Nephron progenitor cell (in vitro differentiated cells): ENCODE measurements around the gene MCEMP1.

ENCODE experiments used
- DNase-seq: peaks from one replicate; pipeline ENCODE4 v3.0.0; 2021
- H3K27ac Mint-ChIP-seq: 2 replicates; pipeline ENCODE4 v1.8.0; 2021; ENCODE audit warnings: mild to moderate bottlenecking, moderate library complexity, mixed read lengths
- H3K27me3 Mint-ChIP-seq: 2 replicates; pipeline ENCODE4 v1.8.0; 2021; ENCODE audit warnings: mild to moderate bottlenecking, low read depth, mixed read lengths; ENCODE audit not compliant: poor library complexity
- H3K36me3 Mint-ChIP-seq: 2 replicates; pipeline ENCODE4 v1.8.0; 2021; ENCODE audit warnings: low read depth, mixed read lengths
- H3K4me1 Mint-ChIP-seq: 2 replicates; pipeline ENCODE4 v1.8.0; 2021; ENCODE audit warnings: mixed read lengths
- H3K4me3 Mint-ChIP-seq: 2 replicates; pipeline ENCODE4 v1.8.0; 2021; ENCODE audit warnings: mild to moderate bottlenecking, moderate library complexity, mixed read lengths
- H3K9me3 Mint-ChIP-seq: 2 replicates; pipeline ENCODE4 v1.8.0; 2021; ENCODE audit warnings: mild to moderate bottlenecking, moderate library complexity, mixed read lengths
- TF ChIP-seq, protein P1 (sequence below): fragments of 200-600 bp; sonication (generic); IDR thresholded peaks from 2 replicates; pipeline ENCODE4 v1.5.0; 2021; ENCODE audit warnings: antibody characterized with exemption

The MCEMP1 gene, protein sequence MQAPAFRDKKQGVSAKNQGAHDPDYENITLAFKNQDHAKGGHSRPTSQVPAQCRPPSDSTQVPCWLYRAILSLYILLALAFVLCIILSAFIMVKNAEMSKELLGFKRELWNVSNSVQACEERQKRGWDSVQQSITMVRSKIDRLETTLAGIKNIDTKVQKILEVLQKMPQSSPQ

DNA sequence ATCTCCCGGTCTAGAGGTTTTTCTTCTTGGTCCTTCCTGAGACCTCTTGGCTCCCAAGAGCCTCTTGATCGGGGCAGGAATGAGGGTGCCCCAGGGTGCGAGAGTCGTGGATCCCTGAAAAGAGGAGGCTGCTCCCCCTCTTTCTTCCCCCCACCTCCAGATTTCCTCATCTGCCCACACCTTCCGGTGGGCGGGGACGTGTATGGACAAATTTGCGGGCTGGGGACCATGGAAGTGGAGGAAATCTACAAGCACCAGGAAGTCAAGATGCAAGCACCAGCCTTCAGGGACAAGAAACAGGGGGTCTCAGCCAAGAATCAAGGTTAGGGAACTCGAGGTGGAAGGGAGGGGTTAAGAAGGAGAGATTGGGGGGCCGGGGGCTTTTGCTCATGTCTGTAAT lies at the start of gene MCEMP1:
Gene MCEMP1, plus strand, starts transcription at position 237 of the 400 bp plus-strand sequence. Its CDS starts 31 bp downstream, at position 268.
- no peak for DNase-seq
- TF ChIP-seq, protein P1, sequence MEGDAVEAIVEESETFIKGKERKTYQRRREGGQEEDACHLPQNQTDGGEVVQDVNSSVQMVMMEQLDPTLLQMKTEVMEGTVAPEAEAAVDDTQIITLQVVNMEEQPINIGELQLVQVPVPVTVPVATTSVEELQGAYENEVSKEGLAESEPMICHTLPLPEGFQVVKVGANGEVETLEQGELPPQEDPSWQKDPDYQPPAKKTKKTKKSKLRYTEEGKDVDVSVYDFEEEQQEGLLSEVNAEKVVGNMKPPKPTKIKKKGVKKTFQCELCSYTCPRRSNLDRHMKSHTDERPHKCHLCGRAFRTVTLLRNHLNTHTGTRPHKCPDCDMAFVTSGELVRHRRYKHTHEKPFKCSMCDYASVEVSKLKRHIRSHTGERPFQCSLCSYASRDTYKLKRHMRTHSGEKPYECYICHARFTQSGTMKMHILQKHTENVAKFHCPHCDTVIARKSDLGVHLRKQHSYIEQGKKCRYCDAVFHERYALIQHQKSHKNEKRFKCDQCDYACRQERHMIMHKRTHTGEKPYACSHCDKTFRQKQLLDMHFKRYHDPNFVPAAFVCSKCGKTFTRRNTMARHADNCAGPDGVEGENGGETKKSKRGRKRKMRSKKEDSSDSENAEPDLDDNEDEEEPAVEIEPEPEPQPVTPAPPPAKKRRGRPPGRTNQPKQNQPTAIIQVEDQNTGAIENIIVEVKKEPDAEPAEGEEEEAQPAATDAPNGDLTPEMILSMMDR: no peak
- H3K27me3 Mint-ChIP-seq: peaks cover 72% of the 10 kb centered on the region
- no peaks in the 10 kb centered on the region for H3K36me3 Mint-ChIP-seq
- peaks cover 30% of the 10 kb centered on the region for H3K4me1 Mint-ChIP-seq
- H3K27ac Mint-ChIP-seq: no peak within 1 kb of the TSS
- H3K4me3 Mint-ChIP-seq: no peak within 1 kb of the TSS
- peaks cover 15% of the 10 kb centered on the region for H3K9me3 Mint-ChIP-seq

DNA sequence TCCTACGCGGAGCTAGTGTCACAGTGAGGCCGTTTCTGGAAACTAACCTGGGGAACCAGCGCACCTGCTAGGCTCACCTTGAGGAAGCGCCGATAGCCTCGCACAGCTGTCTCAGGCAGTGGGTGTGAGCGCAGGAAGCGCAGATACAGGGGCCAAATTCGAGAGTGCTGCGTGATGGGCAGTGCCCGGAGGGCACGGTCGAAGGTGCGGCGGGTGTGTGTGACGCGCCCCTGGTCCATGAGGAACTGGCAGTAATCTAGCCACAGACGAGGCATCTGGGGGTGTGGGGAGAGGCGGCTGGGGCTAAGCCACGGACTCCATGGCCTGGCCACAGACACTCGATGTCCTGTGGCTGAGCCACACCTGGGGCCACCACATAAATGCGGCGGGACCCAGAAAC lies 49.7 kb upstream of the MCEMP1 start:
- no peak for DNase-seq
- peaks cover 12% of the 10 kb centered on the region for H3K36me3 Mint-ChIP-seq
- H3K9me3 Mint-ChIP-seq: no peaks in the 10 kb centered on the region
- TF ChIP-seq, protein P1: no peak
- H3K4me1 Mint-ChIP-seq: peaks cover 35% of the 10 kb centered on the region
- H3K27ac Mint-ChIP-seq: no peak overlapping the region
- H3K4me3 Mint-ChIP-seq: peak overlapping the region; percentile 99
- H3K27me3 Mint-ChIP-seq: no peaks in the 10 kb centered on the region

DNA sequence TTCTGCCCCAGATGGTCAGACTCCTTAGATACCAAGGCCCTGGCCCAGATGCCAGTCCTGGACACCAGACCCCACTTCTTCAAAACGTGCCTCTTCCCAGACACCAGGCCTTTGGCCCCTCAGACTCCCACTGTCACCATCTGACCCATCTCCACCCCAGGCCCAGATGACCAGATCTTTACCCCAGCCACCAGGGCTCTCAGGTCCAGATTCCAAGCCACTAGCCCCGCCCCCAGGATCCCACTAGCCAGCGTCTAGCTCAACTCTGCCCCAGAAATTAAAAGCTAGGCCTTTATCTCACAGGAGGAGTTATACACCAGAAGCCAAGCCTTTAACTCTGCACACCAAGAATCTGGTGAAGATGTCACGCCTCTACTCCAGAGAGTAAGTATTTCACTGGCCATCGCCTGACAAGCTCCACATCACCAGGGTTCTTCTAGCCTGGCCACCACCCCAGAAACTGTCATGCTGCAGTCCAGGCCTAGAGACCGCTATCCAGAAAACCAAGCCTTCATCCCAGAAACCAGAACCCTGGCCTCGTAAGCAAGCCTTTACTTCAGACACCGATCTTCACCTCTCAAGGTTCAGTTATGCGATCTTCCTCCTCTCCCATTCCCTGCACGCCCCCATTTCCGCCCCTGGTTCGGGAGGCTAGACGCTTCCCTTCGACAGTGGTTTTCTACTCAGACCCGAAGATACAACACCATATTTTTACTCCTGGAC lies 48.1 kb upstream of the MCEMP1 start:
- TF ChIP-seq, protein P1: no peak
- H3K9me3 Mint-ChIP-seq: no peaks in the 10 kb centered on the region
- peak; percentile 46 for DNase-seq
- H3K36me3 Mint-ChIP-seq: peaks cover 6% of the 10 kb centered on the region
- H3K4me3 Mint-ChIP-seq: peak overlapping the region; percentile 99
- H3K27ac Mint-ChIP-seq: peak overlapping the region; percentile 99
- H3K27me3 Mint-ChIP-seq: no peaks in the 10 kb centered on the region
- H3K4me1 Mint-ChIP-seq: peaks cover 35% of the 10 kb centered on the region

DNA sequence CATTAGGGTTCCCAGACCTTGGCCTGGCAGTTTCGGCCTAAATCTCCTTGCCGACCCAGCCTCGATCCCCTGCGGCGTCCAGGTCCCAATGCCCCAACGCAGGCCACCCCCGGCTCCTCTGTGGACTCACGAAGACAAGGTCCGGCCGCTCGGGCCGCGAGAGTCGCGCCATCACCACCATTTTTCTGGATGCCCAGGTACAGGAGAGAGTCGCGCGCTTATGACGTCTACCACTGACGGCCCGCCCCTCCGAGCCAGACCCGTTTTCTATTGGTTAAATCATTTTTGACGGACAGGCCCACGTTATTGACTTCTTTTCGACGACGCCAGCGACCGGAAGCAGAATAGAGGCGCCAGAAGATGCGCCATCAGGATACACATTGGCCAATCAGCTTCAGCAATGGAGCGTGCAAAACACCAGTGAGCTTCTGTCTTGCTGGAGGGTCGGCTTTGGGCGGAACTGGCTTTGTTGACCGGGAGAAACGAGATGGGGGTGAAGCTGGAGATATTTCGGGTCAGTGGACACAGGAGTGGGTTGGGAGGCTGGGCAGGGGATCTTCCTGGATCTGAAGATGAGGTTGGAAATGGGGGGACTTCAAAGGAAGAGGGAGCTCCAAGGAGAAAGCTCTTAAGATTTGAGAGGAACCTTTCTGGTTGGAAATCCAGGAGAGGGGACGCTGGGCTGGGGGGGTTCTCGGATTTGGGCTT lies 47.4 kb upstream of the MCEMP1 start, which contains the start of the genes PET100 and XAB2:
Gene PET100, plus strand, starts transcription at position 447 of the 708 bp plus-strand sequence. Its CDS starts 41 bp downstream, at position 488.
Gene XAB2, minus strand, starts transcription at position 199 of the 708 bp plus-strand sequence. Its CDS starts 18 bp downstream, at position 181.
- TF ChIP-seq, protein P1: no peak
- peak within 1 kb of the TSS; percentile 99 for H3K4me3 Mint-ChIP-seq
- peak; percentile 89 for DNase-seq
- H3K36me3 Mint-ChIP-seq: peaks cover 6% of the 10 kb centered on the region
- H3K4me1 Mint-ChIP-seq: peaks cover 35% of the 10 kb centered on the region
- H3K27me3 Mint-ChIP-seq: no peaks in the 10 kb centered on the region
- no peaks in the 10 kb centered on the region for H3K9me3 Mint-ChIP-seq
- peak within 1 kb of the TSS; percentile 99 for H3K27ac Mint-ChIP-seq

DNA sequence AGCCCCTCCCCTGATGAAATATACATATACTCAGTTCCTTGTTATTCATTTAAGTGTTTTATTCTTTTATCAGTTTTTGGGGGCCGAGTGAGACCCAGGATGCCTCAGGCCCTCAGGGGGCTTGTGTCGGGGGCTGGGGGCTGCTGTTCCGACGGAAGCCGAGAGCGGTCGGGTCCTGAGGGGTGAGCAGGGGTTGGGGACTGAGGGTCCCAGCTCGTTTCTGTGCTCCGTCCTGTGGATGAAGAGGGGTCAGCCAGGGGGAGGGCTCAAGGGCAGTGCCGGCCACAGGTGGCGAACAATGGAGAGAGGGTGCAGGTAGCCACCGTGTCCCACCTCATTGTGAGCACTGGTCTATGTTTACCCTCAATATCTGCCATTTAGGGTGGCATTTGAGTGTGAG lies 45.3 kb upstream of the MCEMP1 start:
- no peak for DNase-seq
- Mint-ChIP-seq H3K4me3 (peak overlapping the region; percentile 44), H3K27me3 (peaks cover 17% of the 10 kb centered on the region), H3K36me3 (peaks cover 5% of the 10 kb centered on the region), H3K9me3 (no peaks in the 10 kb centered on the region), H3K4me1 (peaks cover 45% of the 10 kb centered on the region), H3K27ac (no peak overlapping the region)
- TF ChIP-seq, protein P1: no peak
